Lower lobe of right lung (tissue), 2 donors: Measurements from ENCODE around the gene POU4F1. TPM values are rescaled to one million over a fixed set of nuclear protein-coding genes. Genes with fewer than 3 reads are reported as not detected.

Experiments
- ATAC-seq, 2 donors: fragments of 200-7000 bp; cut with Tn5 transposase; one replicate each; pipeline ENCODE4 v1.9.1; 2020 to 2022; ENCODE audit warnings: mild to moderate bottlenecking in 2 of 2, moderate library complexity in 2 of 2
- DNase-seq: peaks from one replicate; pipeline ENCODE4 v3.0.0-alpha.2; 2020
- H3K27ac ChIP-seq: fragments of 200-600 bp; one replicate; pipeline ENCODE4 v1.8.0; 2022
- H3K27me3 ChIP-seq: fragments of 200-600 bp; one replicate; pipeline ENCODE4 v1.8.0; 2022; ENCODE audit warnings: low read depth
- H3K36me3 ChIP-seq: fragments of 200-600 bp; one replicate; pipeline ENCODE4 v1.8.0; 2022; ENCODE audit warnings: mild to moderate bottlenecking
- H3K4me1 ChIP-seq: fragments of 200-600 bp; one replicate; pipeline ENCODE4 v1.8.0; 2022
- H3K4me3 ChIP-seq: fragments of 200-600 bp; one replicate; pipeline ENCODE4 v1.8.0; 2022; ENCODE audit warnings: mild to moderate bottlenecking
- H3K9me3 ChIP-seq: fragments of 200-600 bp; one replicate; pipeline ENCODE4 v1.8.0; 2022
- intact Hi-C: fragments of 100-400 bp; cut with DNase I; formaldehyde crosslinking; loops from one replicate; pipeline ENCODE4 v1.11.0; 2022
- total RNA-seq: library from RNA; stranded (reverse); fragmentation: NEBNext Ultra II Directional; extraction: Animal tissue kit (Norgen Biotek cat#: 25700); gene quantifications from one replicate; pipeline ENCODE4 v1.2.1, GENCODE V29; 2021
- TF ChIP-seq, protein P1 (sequence below): fragments of 200-600 bp; IDR thresholded peaks from one replicate; pipeline ENCODE4 v1.8.0; 2022; ENCODE audit warnings: antibody characterized with exemption, mild to moderate bottlenecking
- donor health status: DM: no; HTN: yes; CAD: no; lungs with severe emphysema.

The POU4F1 gene
- total RNA-seq, 1 donor from 2014 or later, result not detected

- Histone ChIP-seq H3K9me3 (no peaks in the 10 kb centered on the region), H3K27me3 (peaks cover 100% of the 10 kb centered on the region), H3K4me1 (peaks cover 15% of the 10 kb centered on the region), H3K4me3 (no peak overlapping the region), H3K27ac (no peak overlapping the region), H3K36me3 (no peaks in the 10 kb centered on the region)
- intact Hi-C loops, result no loop called here
- no peak for DNase-seq
- TF ChIP-seq, protein P1, sequence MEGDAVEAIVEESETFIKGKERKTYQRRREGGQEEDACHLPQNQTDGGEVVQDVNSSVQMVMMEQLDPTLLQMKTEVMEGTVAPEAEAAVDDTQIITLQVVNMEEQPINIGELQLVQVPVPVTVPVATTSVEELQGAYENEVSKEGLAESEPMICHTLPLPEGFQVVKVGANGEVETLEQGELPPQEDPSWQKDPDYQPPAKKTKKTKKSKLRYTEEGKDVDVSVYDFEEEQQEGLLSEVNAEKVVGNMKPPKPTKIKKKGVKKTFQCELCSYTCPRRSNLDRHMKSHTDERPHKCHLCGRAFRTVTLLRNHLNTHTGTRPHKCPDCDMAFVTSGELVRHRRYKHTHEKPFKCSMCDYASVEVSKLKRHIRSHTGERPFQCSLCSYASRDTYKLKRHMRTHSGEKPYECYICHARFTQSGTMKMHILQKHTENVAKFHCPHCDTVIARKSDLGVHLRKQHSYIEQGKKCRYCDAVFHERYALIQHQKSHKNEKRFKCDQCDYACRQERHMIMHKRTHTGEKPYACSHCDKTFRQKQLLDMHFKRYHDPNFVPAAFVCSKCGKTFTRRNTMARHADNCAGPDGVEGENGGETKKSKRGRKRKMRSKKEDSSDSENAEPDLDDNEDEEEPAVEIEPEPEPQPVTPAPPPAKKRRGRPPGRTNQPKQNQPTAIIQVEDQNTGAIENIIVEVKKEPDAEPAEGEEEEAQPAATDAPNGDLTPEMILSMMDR, result no peak
- ATAC-seq, result no peak
These were observed 9.5 kb downstream of the POU4F1 start for GRCh38 chr13:78593652-78594455.

GRCh38 chr13:78593129-78593528 lies 10.2 kb downstream of the POU4F1 start:
- H3K4me1 ChIP-seq, result peaks cover 15% of the 10 kb centered on the region
- TF ChIP-seq, protein P1, result no peak
- H3K4me3 ChIP-seq, result no peak overlapping the region
- H3K36me3 ChIP-seq, result no peaks in the 10 kb centered on the region
- no peak for ATAC-seq
- no peak overlapping the region for H3K27ac ChIP-seq
- H3K27me3 ChIP-seq, result peaks cover 99% of the 10 kb centered on the region
- no peaks in the 10 kb centered on the region for H3K9me3 ChIP-seq
- intact Hi-C loops, result no loop called here
- DNase-seq, result no peak

- no peak overlapping the region for H3K4me3 ChIP-seq
- ATAC-seq (no peak), DNase-seq (no peak)
- H3K27me3 ChIP-seq, result peaks cover 99% of the 10 kb centered on the region
- intact Hi-C loops, result no loop called here
- H3K9me3 ChIP-seq, result no peaks in the 10 kb centered on the region
- H3K4me1 ChIP-seq, result peaks cover 15% of the 10 kb centered on the region
- no peak overlapping the region for H3K27ac ChIP-seq
- no peaks in the 10 kb centered on the region for H3K36me3 ChIP-seq
- TF ChIP-seq, protein P1, result no peak
These were observed 10.8 kb downstream of the POU4F1 start for GRCh38 chr13:78592584-78592983.

GRCh38 chr13:78589206-78589605 lies 14.1 kb downstream of the POU4F1 start:
- Histone ChIP-seq H3K27ac (no peak overlapping the region), H3K4me1 (no peaks in the 10 kb centered on the region), H3K4me3 (no peak overlapping the region), H3K27me3 (peaks cover 93% of the 10 kb centered on the region), H3K36me3 (no peaks in the 10 kb centered on the region), H3K9me3 (no peaks in the 10 kb centered on the region)
- intact Hi-C loops, result no loop called here
- ATAC-seq, result no peak
- TF ChIP-seq, protein P1, result no peak
- DNase-seq, result no peak

GRCh38 chr13:78587395-78587794 lies 16.0 kb downstream of the POU4F1 start:
- H3K36me3 ChIP-seq, result no peaks in the 10 kb centered on the region
- H3K4me1 ChIP-seq, result no peaks in the 10 kb centered on the region
- H3K9me3 ChIP-seq, result no peaks in the 10 kb centered on the region
- no peak overlapping the region for H3K4me3 ChIP-seq
- H3K27ac ChIP-seq, result no peak overlapping the region
- DNase-seq, result no peak
- no peak for ATAC-seq
- TF ChIP-seq, protein P1, result no peak
- intact Hi-C loops, result no loop called here
- H3K27me3 ChIP-seq, result peaks cover 75% of the 10 kb centered on the region
